Measurements from ENCODE around the gene YIPF3. TPM values are rescaled to one million over a fixed set of nuclear protein-coding genes. Genes with fewer than 3 reads are reported as not detected.

YIPF3 gene
- total RNA-seq, 2 donors from 2014 or later: 162 to 180 TPM

DNA sequence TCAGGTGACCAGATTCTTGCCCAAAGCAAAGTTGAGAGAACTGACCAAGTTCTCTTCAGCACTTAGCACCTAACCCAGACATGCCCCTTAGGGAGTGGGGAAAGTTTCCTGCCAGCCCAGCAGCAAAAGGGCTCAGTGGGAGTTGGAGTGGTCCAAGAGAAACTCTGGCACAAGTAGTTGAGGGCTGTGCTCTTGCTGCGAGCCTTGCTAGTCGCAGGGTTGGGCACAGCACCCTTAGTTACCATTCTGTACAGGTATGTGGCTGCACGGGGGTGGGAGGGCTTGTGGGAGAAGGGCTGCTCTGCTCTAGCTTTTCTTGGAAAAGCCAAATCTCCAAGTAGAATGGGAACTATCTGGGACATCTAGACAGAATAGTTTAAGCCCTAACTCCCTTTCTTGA lies 6.6 kb upstream of the YIPF3 start:
- Histone ChIP-seq H3K27ac (no peak overlapping the region), H3K36me3 (peaks cover 0 to 12% of the 10 kb centered on the region in 2 donors), H3K27me3 (replicated peaks; ENCODE audit: insufficient read depth) (no peaks in the 10 kb centered on the region), H3K4me1 (replicated peaks) (no peaks in the 10 kb centered on the region), H3K4me3 (no peak overlapping the region), H3K9me3 (no peaks in the 10 kb centered on the region)
- TF ChIP-seq POLR2AphosphoS5 (IDR thresholded peaks at IDR 0.05) (no peak), POLR2A (IDR thresholded peaks at IDR 0.05) (no peak), CTCF (IDR thresholded peaks at IDR 0.05) (no peak)
- DNase-seq (ENCODE audit: low spot score): no peak
- intact Hi-C loops (cut with DNase I): no loop called here
- 91% methylated on average over 3 of the region's 3 CpGs for WGBS

DNA sequence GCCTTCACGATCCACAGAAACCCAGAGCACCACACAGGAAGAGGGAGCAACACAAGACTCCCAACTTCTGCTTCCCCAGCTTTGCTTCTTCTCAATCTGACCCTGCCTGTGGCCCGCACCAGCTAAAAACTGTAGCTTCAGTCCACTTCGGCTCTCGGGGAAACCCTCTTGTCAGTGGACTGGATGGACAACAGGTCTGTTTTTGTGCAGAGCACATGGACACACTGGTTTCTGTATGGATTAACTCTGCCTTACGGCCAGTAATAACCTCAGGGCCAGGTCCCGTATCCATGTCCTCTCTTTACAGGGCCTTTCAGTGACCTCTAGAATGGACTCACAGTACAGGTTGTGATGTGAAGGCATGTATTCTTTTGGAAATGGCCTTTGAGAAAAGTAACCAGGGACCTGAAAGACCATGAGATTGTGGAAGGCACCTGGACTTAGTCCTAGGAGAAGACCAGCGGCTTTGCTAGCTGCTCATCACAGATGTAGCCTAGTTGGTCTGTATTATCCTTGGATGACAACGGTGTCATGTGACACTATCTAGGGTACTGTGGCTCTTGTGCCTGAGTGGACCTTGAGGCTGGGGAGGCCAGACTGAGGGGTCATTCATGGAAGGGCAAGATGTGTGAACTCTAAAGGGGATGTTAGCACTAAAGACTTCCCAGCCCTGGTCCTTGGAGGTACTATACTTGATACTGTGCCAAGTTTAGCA lies 6.0 kb upstream of the YIPF3 start:
- WGBS: 78% methylated on average over 8 of the region's 8 CpGs
- H3K9me3 ChIP-seq: no peaks in the 10 kb centered on the region
- no peaks in the 10 kb centered on the region for H3K4me1 ChIP-seq (replicated peaks)
- no peak for DNase-seq (ENCODE audit: low spot score)
- H3K27me3 ChIP-seq (replicated peaks; ENCODE audit: insufficient read depth): no peaks in the 10 kb centered on the region
- intact Hi-C loops (cut with DNase I): no loop called here
- H3K36me3 ChIP-seq: peaks cover 0 to 9% of the 10 kb centered on the region in 2 donors
- TF ChIP-seq CTCF (IDR thresholded peaks at IDR 0.05): no peak
- TF ChIP-seq POLR2A (IDR thresholded peaks at IDR 0.05): no peak
- TF ChIP-seq POLR2AphosphoS5 (IDR thresholded peaks at IDR 0.05): no peak
- H3K27ac ChIP-seq: no peak overlapping the region
- H3K4me3 ChIP-seq: no peak overlapping the region

- no peak overlapping the region for H3K27ac ChIP-seq
- no peaks in the 10 kb centered on the region for H3K9me3 ChIP-seq
- 60% methylated on average over 2 of the region's 2 CpGs for WGBS
- intact Hi-C loops (cut with DNase I): no loop called here
- H3K4me1 ChIP-seq (replicated peaks): no peaks in the 10 kb centered on the region
- TF ChIP-seq CTCF (IDR thresholded peaks at IDR 0.05): no peak
- no peak for TF ChIP-seq POLR2A (IDR thresholded peaks at IDR 0.05)
- no peak for TF ChIP-seq POLR2AphosphoS5 (IDR thresholded peaks at IDR 0.05)
- peaks cover 0 to 9% of the 10 kb centered on the region in 2 donors for H3K36me3 ChIP-seq
- H3K27me3 ChIP-seq (replicated peaks; ENCODE audit: insufficient read depth): no peaks in the 10 kb centered on the region
- DNase-seq (ENCODE audit: low spot score): no peak
- no peak overlapping the region for H3K4me3 ChIP-seq
Measured at GRCh38 chr6:43521836-43522235, 5.1 kb upstream of the YIPF3 start.

DNA sequence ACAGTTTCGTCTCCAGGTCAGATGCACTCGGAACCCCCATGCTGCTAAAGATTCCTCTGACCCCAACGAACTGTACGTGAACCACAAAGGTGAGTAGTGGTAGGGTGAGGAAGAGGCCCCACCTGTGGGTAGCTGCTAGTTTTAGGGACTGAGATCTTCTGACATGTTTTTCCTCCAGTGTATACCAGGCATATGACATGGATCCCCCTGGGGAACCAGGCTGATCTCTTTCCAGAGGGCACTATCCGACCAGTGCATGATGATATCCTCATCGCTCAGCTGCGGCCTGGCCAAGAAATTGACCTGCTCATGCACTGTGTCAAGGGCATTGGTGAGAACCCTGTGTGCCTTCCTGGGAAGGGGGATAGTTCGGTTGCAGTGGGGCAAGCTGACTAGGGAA lies 3.4 kb upstream of the YIPF3 start:
- Histone ChIP-seq H3K4me1 (replicated peaks) (peaks cover 5% of the 10 kb centered on the region), H3K27ac (no peak overlapping the region), H3K36me3 (peaks cover 0 to 9% of the 10 kb centered on the region in 2 donors), H3K27me3 (replicated peaks; ENCODE audit: insufficient read depth) (no peaks in the 10 kb centered on the region), H3K9me3 (no peaks in the 10 kb centered on the region), H3K4me3 (no peak overlapping the region)
- no peak for DNase-seq (ENCODE audit: low spot score)
- no peak for TF ChIP-seq POLR2AphosphoS5 (IDR thresholded peaks at IDR 0.05)
- TF ChIP-seq CTCF (IDR thresholded peaks at IDR 0.05): no peak
- no peak for TF ChIP-seq POLR2A (IDR thresholded peaks at IDR 0.05)
- 91% methylated on average over 8 of the region's 8 CpGs for WGBS
- intact Hi-C loops (cut with DNase I): no loop called here

All from prostate gland (tissue), 2 donors.